ENCODE measurements around the gene RIIAD1. TPM values are rescaled to one million over a fixed set of nuclear protein-coding genes. Genes with fewer than 3 reads are reported as not detected.

The RIIAD1 gene
- polyA plus RNA-seq, 3 donors: not detected

DNA sequence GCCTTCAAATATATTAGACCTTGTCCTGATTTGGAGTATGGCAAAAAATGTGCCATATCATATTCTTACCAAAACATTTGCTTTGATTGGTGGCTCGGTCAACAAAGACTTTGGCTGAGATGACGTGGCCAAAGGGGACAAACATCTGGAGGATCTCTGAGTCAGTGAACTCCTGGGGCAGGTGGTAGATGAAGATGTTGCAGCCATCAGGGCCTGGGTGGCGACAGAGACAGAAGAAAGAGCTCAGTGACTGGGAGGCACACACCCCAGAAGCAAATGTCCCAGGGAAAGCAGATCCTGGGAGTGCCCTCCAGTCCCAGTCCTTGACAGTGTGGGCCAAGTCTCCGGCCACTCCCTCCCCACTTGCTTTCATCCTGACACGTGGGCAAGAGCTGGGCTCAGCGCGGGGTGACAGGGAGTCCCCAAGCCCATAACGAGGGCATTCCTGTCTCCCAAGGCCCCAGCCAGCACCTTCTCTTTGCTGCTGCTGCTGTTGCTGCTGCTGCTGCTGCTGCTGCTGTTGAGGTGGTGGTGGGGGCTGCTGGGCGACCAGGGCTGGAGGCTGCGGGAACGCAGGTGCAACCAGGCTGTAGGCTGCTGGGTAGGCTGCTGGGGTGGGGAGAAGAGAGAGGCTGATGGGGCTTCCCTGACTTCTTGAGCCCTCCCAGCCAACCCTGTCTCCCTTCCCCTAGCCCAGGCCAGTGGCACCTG lies 15.4 kb upstream of the RIIAD1 start:
- intact Hi-C loops (cut with micrococcal nuclease): no loop called here
- H3K36me3 Mint-ChIP-seq: peaks cover 3 to 6% of the 10 kb centered on the region in 2 donors
- no peak for DNase-seq
- no peaks in the 10 kb centered on the region for H3K9me3 Mint-ChIP-seq
- no peak overlapping the region for H3K4me3 ChIP-seq (replicated peaks in 1 of 3; ENCODE audit: low read depth in 2 of 3, low read length in 3 of 3)
- no peaks in the 10 kb centered on the region for H3K79me2 ChIP-seq (ENCODE audit: insufficient read depth, low read length)
- H3K27me3 Mint-ChIP-seq (ENCODE audit: low read depth in 3 of 3): peaks cover 0 to 7% (median 1%) of the 10 kb centered on the region in 3 donors
- H4K20me1 ChIP-seq (ENCODE audit: insufficient read depth, low read length): no peaks in the 10 kb centered on the region
- peak overlapping the region in 3 of 7 donors; percentile 52 to 83 (median 70) for H3K27ac Mint-ChIP-seq
- H3K4me2 ChIP-seq (replicated peaks; ENCODE audit: extremely low read depth, low read length, poor library complexity, severe bottlenecking): no peak overlapping the region
- no peak overlapping the region for H3K9ac ChIP-seq (ENCODE audit: insufficient read depth, low read length, poor library complexity, severe bottlenecking)
- no peak overlapping the region for H3K4me3 Mint-ChIP-seq
- 100% methylated on average over 9 of the region's 11 CpGs for WGBS (ENCODE audit: insufficient coverage)
- H3K27me3 ChIP-seq (ENCODE audit: control insufficient read depth in 2 of 2, insufficient read depth in 2 of 2, low read length in 2 of 2): no peaks in the 10 kb centered on the region
- no peak overlapping the region for H2AFZ ChIP-seq (ENCODE audit: insufficient read depth, low read depth, low read length, poor library complexity, severe bottlenecking)
- H3K36me3 ChIP-seq (replicated peaks in 1 of 2; ENCODE audit: control insufficient read depth in 1 of 2, insufficient read depth in 2 of 2, low read length in 2 of 2): peaks cover 12 to 13% of the 10 kb centered on the region in 2 donors
- no peak overlapping the region for H3K27ac ChIP-seq (ENCODE audit: low read depth in 1 of 2, low read length in 2 of 2)
- H3K4me1 ChIP-seq (ENCODE audit: control insufficient read depth in 1 of 2, insufficient read depth in 2 of 2, low read length in 2 of 2): peaks cover 0 to 5% of the 10 kb centered on the region in 2 donors
- TF ChIP-seq, protein P1, sequence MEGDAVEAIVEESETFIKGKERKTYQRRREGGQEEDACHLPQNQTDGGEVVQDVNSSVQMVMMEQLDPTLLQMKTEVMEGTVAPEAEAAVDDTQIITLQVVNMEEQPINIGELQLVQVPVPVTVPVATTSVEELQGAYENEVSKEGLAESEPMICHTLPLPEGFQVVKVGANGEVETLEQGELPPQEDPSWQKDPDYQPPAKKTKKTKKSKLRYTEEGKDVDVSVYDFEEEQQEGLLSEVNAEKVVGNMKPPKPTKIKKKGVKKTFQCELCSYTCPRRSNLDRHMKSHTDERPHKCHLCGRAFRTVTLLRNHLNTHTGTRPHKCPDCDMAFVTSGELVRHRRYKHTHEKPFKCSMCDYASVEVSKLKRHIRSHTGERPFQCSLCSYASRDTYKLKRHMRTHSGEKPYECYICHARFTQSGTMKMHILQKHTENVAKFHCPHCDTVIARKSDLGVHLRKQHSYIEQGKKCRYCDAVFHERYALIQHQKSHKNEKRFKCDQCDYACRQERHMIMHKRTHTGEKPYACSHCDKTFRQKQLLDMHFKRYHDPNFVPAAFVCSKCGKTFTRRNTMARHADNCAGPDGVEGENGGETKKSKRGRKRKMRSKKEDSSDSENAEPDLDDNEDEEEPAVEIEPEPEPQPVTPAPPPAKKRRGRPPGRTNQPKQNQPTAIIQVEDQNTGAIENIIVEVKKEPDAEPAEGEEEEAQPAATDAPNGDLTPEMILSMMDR (IDR thresholded peaks at IDR 0.05): no peak
- H3K4me1 Mint-ChIP-seq: peaks cover 13% of the 10 kb centered on the region
- H3K9me3 ChIP-seq (replicated peaks in 1 of 2; ENCODE audit: control insufficient read depth in 1 of 2, insufficient read depth in 1 of 2, low read length in 2 of 2): no peaks in the 10 kb centered on the region

DNA sequence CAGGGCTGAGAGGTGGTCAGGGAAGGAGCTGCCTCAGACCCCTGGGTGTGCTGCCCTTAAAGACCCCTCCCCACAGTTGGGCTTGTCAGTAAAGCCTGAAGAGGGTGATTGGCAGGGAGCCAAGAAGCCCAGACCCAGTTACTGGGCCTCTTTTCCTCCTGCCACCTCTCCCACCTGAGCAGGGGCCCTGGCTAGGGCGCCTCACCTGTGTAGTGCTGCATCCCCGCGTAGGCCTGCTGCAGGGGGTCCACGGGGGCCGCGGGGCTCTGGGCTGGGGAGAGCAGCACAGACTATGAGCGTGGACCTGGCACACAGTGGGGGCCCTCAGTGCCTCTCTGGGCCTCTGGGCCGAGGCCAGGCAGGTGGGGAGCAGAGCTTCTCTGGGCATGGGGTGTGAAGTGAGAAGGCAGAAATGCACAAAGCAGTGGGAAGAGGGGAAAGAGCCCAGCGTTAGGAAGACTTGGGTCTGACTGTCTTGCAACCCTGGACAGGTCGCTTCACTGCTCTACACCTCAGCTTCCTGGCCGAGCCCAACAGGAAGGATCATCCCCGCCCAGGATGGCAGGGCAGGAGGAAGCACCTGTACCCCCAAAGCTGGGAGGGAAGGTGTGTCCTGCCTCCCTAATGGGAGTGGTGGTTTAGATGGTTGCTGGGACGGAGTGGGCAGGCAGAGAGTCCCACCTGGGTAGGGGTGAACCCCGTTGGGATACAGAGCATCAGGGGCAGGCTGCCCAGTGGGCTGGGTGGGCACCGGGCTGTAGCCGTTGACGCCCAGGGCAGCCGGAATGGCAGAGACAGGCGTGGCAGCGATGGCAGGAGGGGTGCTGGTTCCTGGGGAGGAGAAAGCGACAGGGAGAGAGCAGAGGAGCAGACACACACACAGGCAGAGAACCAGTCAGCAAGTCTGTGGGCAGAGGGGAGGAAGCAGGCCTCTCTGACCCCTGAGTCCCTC lies 14.6 kb upstream of the RIIAD1 start:
- TF ChIP-seq, protein P1 (IDR thresholded peaks at IDR 0.05): no peak
- H3K4me2 ChIP-seq (replicated peaks; ENCODE audit: extremely low read depth, low read length, poor library complexity, severe bottlenecking): no peak overlapping the region
- H3K36me3 Mint-ChIP-seq: peaks cover 0 to under 1% of the 10 kb centered on the region in 2 donors
- H3K9me3 Mint-ChIP-seq: no peaks in the 10 kb centered on the region
- intact Hi-C loops (cut with micrococcal nuclease): no loop called here
- H3K27ac ChIP-seq (ENCODE audit: low read depth in 1 of 2, low read length in 2 of 2): no peak overlapping the region
- peaks cover 0 to 9% (median 1%) of the 10 kb centered on the region in 3 donors for H3K27me3 Mint-ChIP-seq (ENCODE audit: low read depth in 3 of 3)
- H3K79me2 ChIP-seq (ENCODE audit: insufficient read depth, low read length): no peaks in the 10 kb centered on the region
- WGBS (ENCODE audit: insufficient coverage): 72% methylated on average over 19 of the region's 21 CpGs
- DNase-seq: no peak
- no peaks in the 10 kb centered on the region for H3K27me3 ChIP-seq (ENCODE audit: control insufficient read depth in 2 of 2, insufficient read depth in 2 of 2, low read length in 2 of 2)
- no peak overlapping the region for H3K4me3 Mint-ChIP-seq
- H2AFZ ChIP-seq (ENCODE audit: insufficient read depth, low read depth, low read length, poor library complexity, severe bottlenecking): no peak overlapping the region
- peaks cover 4% of the 10 kb centered on the region in 2 donors for H3K36me3 ChIP-seq (replicated peaks in 1 of 2; ENCODE audit: control insufficient read depth in 1 of 2, insufficient read depth in 2 of 2, low read length in 2 of 2)
- H3K4me1 Mint-ChIP-seq: peaks cover 13% of the 10 kb centered on the region
- peaks cover 0 to 5% of the 10 kb centered on the region in 2 donors for H3K4me1 ChIP-seq (ENCODE audit: control insufficient read depth in 1 of 2, insufficient read depth in 2 of 2, low read length in 2 of 2)
- no peaks in the 10 kb centered on the region for H3K9me3 ChIP-seq (replicated peaks in 1 of 2; ENCODE audit: control insufficient read depth in 1 of 2, insufficient read depth in 1 of 2, low read length in 2 of 2)
- H3K27ac Mint-ChIP-seq: peak overlapping the region in 1 of 7 donors; percentile 33
- no peaks in the 10 kb centered on the region for H4K20me1 ChIP-seq (ENCODE audit: insufficient read depth, low read length)
- H3K4me3 ChIP-seq (replicated peaks in 1 of 3; ENCODE audit: low read depth in 2 of 3, low read length in 3 of 3): no peak overlapping the region
- no peak overlapping the region for H3K9ac ChIP-seq (ENCODE audit: insufficient read depth, low read length, poor library complexity, severe bottlenecking)

Data from CD14-positive monocyte (primary cell).